ENCODE results near the gene SRRD.

Gene SRRD

DNA sequence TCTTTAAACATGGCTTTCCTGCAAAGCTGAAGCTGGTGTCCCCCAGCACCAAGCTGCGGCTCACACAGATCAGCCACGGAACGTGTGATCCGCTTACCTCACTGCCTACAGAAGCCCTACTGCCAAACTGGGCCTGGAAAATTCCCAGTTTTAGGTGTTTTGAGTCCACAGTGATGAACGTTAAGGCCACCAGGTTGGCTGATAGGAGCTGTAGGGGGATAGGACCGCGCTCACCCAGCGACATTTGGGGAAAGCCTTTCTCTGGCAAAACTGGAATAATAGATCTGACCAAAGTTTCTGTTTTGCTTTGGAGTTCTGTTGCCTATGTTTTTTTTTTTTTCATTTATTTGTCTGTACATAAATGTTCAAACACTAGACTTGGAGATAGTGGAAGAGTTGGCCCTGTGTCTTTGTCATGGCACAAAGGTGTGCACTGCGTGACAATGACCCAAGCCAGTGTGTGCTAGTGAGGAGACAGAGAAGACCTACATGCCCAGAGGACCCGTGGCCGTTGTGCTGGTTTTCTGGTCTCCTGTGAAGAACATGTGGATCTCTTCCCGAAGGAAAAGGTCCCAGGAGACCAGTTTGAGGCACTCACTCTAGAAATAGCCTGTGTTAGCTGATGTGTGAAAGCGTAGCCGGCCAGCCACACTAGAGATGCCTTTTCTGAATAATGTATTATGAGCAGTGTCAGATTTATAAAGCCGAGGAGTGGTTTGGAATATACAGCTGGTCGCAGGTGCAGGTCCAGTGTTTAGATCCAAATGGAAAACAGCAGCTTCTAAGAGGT, 39.6 kb upstream of the SRRD start:
- TF ChIP-seq, protein P1, sequence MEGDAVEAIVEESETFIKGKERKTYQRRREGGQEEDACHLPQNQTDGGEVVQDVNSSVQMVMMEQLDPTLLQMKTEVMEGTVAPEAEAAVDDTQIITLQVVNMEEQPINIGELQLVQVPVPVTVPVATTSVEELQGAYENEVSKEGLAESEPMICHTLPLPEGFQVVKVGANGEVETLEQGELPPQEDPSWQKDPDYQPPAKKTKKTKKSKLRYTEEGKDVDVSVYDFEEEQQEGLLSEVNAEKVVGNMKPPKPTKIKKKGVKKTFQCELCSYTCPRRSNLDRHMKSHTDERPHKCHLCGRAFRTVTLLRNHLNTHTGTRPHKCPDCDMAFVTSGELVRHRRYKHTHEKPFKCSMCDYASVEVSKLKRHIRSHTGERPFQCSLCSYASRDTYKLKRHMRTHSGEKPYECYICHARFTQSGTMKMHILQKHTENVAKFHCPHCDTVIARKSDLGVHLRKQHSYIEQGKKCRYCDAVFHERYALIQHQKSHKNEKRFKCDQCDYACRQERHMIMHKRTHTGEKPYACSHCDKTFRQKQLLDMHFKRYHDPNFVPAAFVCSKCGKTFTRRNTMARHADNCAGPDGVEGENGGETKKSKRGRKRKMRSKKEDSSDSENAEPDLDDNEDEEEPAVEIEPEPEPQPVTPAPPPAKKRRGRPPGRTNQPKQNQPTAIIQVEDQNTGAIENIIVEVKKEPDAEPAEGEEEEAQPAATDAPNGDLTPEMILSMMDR (IDR thresholded peaks at IDR 0.05; ENCODE audit: borderline replicate concordance, extremely low read depth, low read length, poor library complexity, severe bottlenecking) = no peak
- TF ChIP-seq EZH2 (IDR thresholded peaks at IDR 0.05; ENCODE audit: borderline replicate concordance, low read depth, low read length, severe bottlenecking) = no peak
- ATAC-seq (ENCODE audit: insufficient read depth, low read depth) (no peak), DNase-seq (no peak)
- Histone ChIP-seq H3K4me1 (ENCODE audit: insufficient read depth, low read length) (no peaks in the 10 kb centered on the region), H3K79me2 (ENCODE audit: insufficient read depth, low read length) (no peaks in the 10 kb centered on the region), H3K27ac (ENCODE audit: low read length) (no peak overlapping the region), H3K9ac (ENCODE audit: low read depth, low read length) (no peak overlapping the region), H2AFZ (ENCODE audit: low read depth, low read length) (no peak overlapping the region), H3K36me3 (ENCODE audit: insufficient read depth, low read length) (0 out of 2 replicates have a peak, but pooled peaks cover 2% of the 10 kb centered on the region), H3K4me3 (ENCODE audit: low read depth in 1 of 2, low read length in 2 of 2) (no peak overlapping the region), H3K27me3 (ENCODE audit: insufficient read depth, low read length, poor library complexity) (no peaks in the 10 kb centered on the region), H3K9me3 (ENCODE audit: insufficient read depth, low read length, severe bottlenecking) (no peaks in the 10 kb centered on the region), H3K4me2 (ENCODE audit: insufficient read depth, low read length) (no peak overlapping the region), H4K20me1 (ENCODE audit: insufficient read depth, low read length) (peaks cover 6% of the 10 kb centered on the region)

DNA sequence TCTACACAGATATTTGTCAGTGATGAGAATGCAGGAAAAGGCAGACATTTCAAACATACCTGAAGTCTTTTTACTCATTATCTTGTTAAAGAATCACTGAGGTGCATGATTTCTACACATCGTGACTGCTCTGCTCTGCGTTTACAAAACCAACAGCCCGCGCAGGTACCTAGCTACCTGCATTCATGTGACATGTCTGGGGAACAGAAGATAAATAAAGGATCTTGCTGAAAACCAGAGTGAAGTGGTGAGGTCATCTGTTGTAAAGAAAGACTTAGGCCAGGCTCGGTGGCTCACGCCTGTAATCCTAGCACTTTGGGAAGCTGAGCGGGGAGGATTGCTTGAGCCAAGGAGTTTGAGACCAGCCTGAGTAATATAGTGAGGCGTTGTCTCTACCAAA, 38.9 kb upstream of the SRRD start:
- Histone ChIP-seq H3K79me2 (ENCODE audit: insufficient read depth, low read length) (no peaks in the 10 kb centered on the region), H2AFZ (ENCODE audit: low read depth, low read length) (no peak overlapping the region), H3K9ac (ENCODE audit: low read depth, low read length) (no peak overlapping the region), H4K20me1 (ENCODE audit: insufficient read depth, low read length) (peaks cover 6% of the 10 kb centered on the region), H3K27me3 (ENCODE audit: insufficient read depth, low read length, poor library complexity) (no peaks in the 10 kb centered on the region), H3K4me2 (ENCODE audit: insufficient read depth, low read length) (no peak overlapping the region), H3K36me3 (ENCODE audit: insufficient read depth, low read length) (peaks cover 6% of the 10 kb centered on the region; the same call in 1 of the 2 replicates), H3K27ac (ENCODE audit: low read length) (no peak overlapping the region), H3K4me3 (ENCODE audit: low read depth in 1 of 2, low read length in 2 of 2) (no peak overlapping the region), H3K4me1 (ENCODE audit: insufficient read depth, low read length) (no peaks in the 10 kb centered on the region), H3K9me3 (ENCODE audit: insufficient read depth, low read length, severe bottlenecking) (no peaks in the 10 kb centered on the region)
- ATAC-seq (ENCODE audit: insufficient read depth, low read depth) = no peak
- TF ChIP-seq EZH2 (IDR thresholded peaks at IDR 0.05; ENCODE audit: borderline replicate concordance, low read depth, low read length, severe bottlenecking) = no peak
- TF ChIP-seq, protein P1 (IDR thresholded peaks at IDR 0.05; ENCODE audit: borderline replicate concordance, extremely low read depth, low read length, poor library complexity, severe bottlenecking) = no peak
- no peak for DNase-seq

GRCh38 chr22:26445577-26446275, 38.0 kb upstream of the SRRD start:
- no peak overlapping the region for H3K4me3 ChIP-seq (ENCODE audit: low read depth in 1 of 2, low read length in 2 of 2)
- no peak overlapping the region for H3K9ac ChIP-seq (ENCODE audit: low read depth, low read length)
- DNase-seq = no peak
- no peaks in the 10 kb centered on the region for H3K79me2 ChIP-seq (ENCODE audit: insufficient read depth, low read length)
- no peak for ATAC-seq (ENCODE audit: insufficient read depth, low read depth)
- H2AFZ ChIP-seq (ENCODE audit: low read depth, low read length) = no peak overlapping the region
- TF ChIP-seq, protein P1 (IDR thresholded peaks at IDR 0.05; ENCODE audit: borderline replicate concordance, extremely low read depth, low read length, poor library complexity, severe bottlenecking) = no peak
- H4K20me1 ChIP-seq (ENCODE audit: insufficient read depth, low read length) = peaks cover 6% of the 10 kb centered on the region
- no peaks in the 10 kb centered on the region for H3K27me3 ChIP-seq (ENCODE audit: insufficient read depth, low read length, poor library complexity)
- no peak overlapping the region for H3K4me2 ChIP-seq (ENCODE audit: insufficient read depth, low read length)
- H3K9me3 ChIP-seq (ENCODE audit: insufficient read depth, low read length, severe bottlenecking) = no peaks in the 10 kb centered on the region
- peaks cover 15% of the 10 kb centered on the region for H3K36me3 ChIP-seq (ENCODE audit: insufficient read depth, low read length)
- H3K27ac ChIP-seq (ENCODE audit: low read length) = no peak overlapping the region
- no peaks in the 10 kb centered on the region for H3K4me1 ChIP-seq (ENCODE audit: insufficient read depth, low read length)
